GM08714 (cell line): ENCODE measurements around the gene SFRP5.

Source experiments
- H3K4me3 ChIP-seq: fragments of 200-500 bp; sonication (Bioruptor generic); 2 replicates; pipeline ENCODE4 v1.5.1; 2014; ENCODE audit warnings: mild to moderate bottlenecking, low read length, inconsistent platforms
- ZNF274 ChIP-seq: IDR thresholded peaks from 2 replicates; pipeline ENCODE4 v1.6.1; 2012; ENCODE audit warnings: mild to moderate bottlenecking, low read depth, low read length

Gene SFRP5

GRCh38 chr10:97771913-97772823 lies at the start of gene SFRP5:
SFRP5 (minus strand) TSS chr10:97771999; CDS start chr10:97771833, 166 bp downstream.
- H3K4me3 ChIP-seq = no peak within 1 kb of the TSS
- no peak for TF ChIP-seq ZNF274

- TF ChIP-seq ZNF274 = no peak
- no peak overlapping the region for H3K4me3 ChIP-seq
Observed at GRCh38 chr10:97820096-97820704, 48.4 kb upstream of the SFRP5 start.

- TF ChIP-seq ZNF274 = no peak
- no peak overlapping the region for H3K4me3 ChIP-seq
Observed at GRCh38 chr10:97818572-97818971, 46.8 kb upstream of the SFRP5 start.

- no peak for TF ChIP-seq ZNF274
- H3K4me3 ChIP-seq = no peak overlapping the region
Observed at GRCh38 chr10:97816609-97817008, 44.8 kb upstream of the SFRP5 start.

- TF ChIP-seq ZNF274 = no peak
Observed at GRCh38 chr10:97814996-97815395, 43.2 kb upstream of the SFRP5 start.

GRCh38 chr10:97813311-97813710 lies 41.5 kb upstream of the SFRP5 start:
- TF ChIP-seq ZNF274 = no peak
- H3K4me3 ChIP-seq = no peak overlapping the region

More at GRCh38 chr10:97814996-97815395, 43.2 kb upstream of the SFRP5 start:
- H3K4me3 ChIP-seq = no peak overlapping the region

GRCh38 chr10:97812696-97813095 lies 40.9 kb upstream of the SFRP5 start:
- H3K4me3 ChIP-seq = no peak overlapping the region
- no peak for TF ChIP-seq ZNF274

- no peak for TF ChIP-seq ZNF274
- no peak overlapping the region for H3K4me3 ChIP-seq
Observed at GRCh38 chr10:97811958-97812357, 40.2 kb upstream of the SFRP5 start.

- H3K4me3 ChIP-seq = no peak overlapping the region
- TF ChIP-seq ZNF274 = no peak
Observed at GRCh38 chr10:97810446-97810845, 38.6 kb upstream of the SFRP5 start.

GRCh38 chr10:97805949-97806348 lies 34.1 kb upstream of the SFRP5 start:
- H3K4me3 ChIP-seq = no peak overlapping the region
- TF ChIP-seq ZNF274 = no peak

GRCh38 chr10:97805096-97805884 lies 33.5 kb upstream of the SFRP5 start:
- no peak for TF ChIP-seq ZNF274
- no peak overlapping the region for H3K4me3 ChIP-seq

GRCh38 chr10:97801422-97801821 lies 29.6 kb upstream of the SFRP5 start:
- TF ChIP-seq ZNF274 = no peak
- H3K4me3 ChIP-seq = no peak overlapping the region

- TF ChIP-seq ZNF274 = no peak
- no peak overlapping the region for H3K4me3 ChIP-seq
Observed at GRCh38 chr10:97800474-97800873, 28.7 kb upstream of the SFRP5 start.

- H3K4me3 ChIP-seq = no peak overlapping the region
- TF ChIP-seq ZNF274 = no peak
Observed at GRCh38 chr10:97798958-97799610, 27.3 kb upstream of the SFRP5 start.

- TF ChIP-seq ZNF274 = no peak
- H3K4me3 ChIP-seq = no peak overlapping the region
Observed at GRCh38 chr10:97796651-97797050, 24.9 kb upstream of the SFRP5 start.
